Measurements from ENCODE around the gene VPS35L.

Gene VPS35L

GRCh38 chr16:19696961-19697360, 141.5 kb downstream of the VPS35L start:
- DNase-seq: peak; percentile 90

GRCh38 chr16:19697756-19698318, 142.3 kb downstream of the VPS35L start:
- no peak for DNase-seq

GRCh38 chr16:19698480-19699465, 143.3 kb downstream of the VPS35L start:
- DNase-seq: no peak

- DNase-seq: no peak
Measured at GRCh38 chr16:19699472-19699871, 144.0 kb downstream of the VPS35L start.

DNA sequence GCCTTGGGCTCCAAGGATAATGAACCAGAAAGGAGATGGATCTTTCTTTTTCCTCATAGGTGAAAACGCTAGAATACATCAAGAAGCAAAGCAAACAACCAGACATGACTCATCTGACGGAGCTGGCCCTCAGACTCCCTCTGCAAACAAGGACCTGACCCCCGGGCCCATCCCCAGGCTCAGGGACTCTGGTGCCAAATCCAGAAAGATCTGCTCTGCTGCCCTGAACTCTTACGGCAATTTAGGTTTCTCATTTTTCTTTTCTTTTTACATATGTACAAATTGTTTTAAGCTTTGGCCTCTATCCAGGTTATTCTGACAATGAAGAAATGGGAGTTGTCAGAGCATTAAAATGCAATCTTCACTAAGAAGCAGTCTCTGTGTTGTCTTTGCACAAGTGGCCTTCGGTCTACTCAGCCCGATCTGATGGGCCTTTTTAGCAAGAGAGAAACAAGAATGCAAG, 144.8 kb downstream of the VPS35L start:
- DNase-seq: no peak

DNA sequence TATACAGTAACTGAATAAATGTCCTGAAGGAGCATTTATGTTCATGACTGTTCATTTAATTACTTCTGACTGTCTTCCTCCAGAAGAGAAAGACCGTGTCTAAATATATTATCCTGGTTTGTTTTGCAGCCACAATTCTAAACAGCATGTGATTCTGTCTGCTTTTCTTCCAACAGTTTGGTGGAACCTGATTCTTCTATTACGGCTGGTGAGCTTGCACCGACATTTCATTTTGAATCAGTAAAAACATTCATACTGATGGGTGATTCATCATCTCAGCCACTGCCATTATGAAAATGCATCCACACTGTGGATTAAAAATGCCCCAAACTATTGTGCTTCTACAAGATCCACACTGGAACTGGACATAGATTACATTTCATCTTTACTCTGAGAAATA, 145.6 kb downstream of the VPS35L start:
- no peak for DNase-seq

- no peak for DNase-seq
Measured at GRCh38 chr16:19703172-19703889, 147.8 kb downstream of the VPS35L start.

DNA sequence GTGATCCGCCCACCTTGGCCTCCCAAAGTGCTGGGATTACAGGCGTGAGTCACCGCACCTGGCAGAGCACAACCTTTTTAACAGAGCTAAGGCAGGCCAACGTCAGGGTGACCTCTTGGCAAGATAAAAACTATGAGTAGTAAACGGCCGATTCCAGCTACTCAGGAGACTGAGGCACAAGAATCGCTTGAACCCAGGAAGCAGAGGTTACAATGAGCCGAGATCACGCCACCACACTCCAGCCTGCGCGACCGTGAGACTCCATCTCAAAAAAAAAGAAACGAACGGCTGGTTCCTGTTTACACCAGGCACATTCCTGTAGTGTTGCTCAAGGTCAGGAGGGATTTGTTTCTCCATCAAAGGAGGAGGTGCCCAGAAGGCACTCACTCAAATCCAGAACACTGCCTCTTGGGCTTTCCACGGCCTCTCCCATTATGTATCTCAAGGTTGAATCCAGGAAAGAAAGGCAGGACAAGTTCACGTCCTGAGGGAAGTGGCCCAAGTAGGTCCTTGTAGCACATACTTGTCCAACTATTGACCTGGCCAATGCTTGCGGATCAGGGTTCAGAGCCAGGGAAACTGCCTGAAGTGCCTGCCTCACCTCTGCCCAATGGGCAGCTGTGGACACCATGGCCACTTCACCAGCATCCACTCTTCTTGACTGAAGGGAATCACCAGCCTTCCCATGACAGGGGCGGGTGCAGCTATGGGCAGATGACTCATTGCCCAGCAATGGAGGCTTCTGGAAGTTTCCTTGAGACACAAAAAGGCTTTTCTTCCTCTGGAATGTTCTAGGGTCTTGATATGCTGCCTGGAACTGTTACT, 149.0 kb downstream of the VPS35L start:
- no peak for DNase-seq

DNA sequence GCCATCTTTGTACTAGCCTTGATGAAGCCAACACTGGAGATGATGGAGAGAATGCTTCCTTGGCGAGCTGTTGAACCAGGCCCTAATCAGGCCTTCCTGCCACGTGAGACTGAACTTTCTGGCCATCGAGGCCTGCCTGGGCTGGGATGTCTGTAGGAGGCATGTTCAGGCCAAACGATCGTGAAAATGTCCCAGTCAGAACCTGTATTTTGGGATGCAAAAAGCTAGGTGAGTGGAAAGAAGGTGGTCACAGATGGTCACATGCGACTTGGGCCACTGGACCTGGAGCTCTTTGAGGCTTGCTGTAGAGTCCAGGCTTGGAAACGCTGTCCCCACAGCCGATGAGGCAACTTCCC, 149.6 kb downstream of the VPS35L start:
- DNase-seq: no peak

DNA sequence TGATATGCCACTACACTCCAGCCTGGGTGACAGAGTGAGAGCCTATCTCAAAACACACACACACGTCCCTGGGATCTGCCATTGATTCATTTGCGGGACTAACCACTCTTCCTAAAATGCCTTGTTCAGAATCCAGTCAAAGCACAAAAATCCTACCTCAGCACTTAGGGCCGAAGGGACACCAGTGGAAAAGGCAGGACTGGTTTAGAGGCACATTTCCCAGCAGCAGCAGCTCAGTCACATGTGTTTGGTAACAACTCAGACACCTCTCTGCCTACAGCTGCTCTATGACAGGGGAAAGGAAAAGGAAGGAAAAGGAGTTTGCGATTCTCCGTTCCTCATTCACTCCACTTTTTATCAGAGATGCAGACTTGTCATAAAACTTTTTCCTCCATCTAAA, 150.3 kb downstream of the VPS35L start:
- no peak for DNase-seq

- no peak for DNase-seq
Measured at GRCh38 chr16:19706846-19707245, 151.3 kb downstream of the VPS35L start.

GRCh38 chr16:19707569-19708295, 152.2 kb downstream of the VPS35L start:
- DNase-seq: no peak

DNA sequence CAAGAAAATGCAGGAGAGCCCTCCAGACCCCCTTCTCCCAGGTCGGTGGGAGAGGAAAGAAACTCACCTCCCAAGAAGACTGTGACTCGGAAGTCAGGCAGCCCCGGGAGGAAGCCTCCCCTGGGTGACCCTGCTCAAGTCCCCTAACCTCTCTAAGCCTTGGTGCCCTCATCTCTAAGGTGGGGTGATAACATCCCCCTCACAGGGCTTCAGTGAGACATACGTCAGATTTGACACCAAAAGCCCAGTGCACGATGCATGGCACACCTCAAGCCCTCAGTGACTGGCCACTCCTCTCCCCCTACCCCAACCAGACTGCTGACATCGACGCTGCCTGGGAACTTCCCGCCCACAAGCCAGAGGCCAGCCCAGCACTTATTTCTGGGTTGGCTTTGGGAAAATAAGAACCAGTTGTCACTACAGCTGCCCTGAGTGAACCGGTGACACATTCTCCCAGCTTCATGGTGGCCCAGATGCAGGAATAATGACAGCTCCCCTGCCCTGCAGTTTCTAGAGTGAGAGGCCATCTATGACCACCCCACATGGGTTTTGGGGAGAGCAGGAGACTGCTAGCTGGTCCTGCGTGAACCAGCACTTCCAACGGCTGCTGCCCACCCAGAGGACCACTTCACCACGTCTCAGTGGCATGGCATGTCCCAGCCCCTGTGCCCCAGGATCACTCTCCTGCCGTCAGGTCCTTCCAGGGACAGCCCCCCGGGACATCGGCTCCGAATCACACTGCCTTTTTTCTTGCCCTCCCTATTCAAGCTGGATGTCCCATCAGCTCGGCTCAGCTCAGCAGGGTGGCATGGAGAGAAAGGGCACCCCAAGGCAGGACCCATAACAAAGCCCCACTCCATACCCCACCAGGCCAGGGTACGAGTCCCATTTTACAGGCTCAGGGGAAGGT, 153.0 kb downstream of the VPS35L start:
- no peak for DNase-seq

GRCh38 chr16:19709381-19710136, 154.1 kb downstream of the VPS35L start:
- no peak for DNase-seq

DNA sequence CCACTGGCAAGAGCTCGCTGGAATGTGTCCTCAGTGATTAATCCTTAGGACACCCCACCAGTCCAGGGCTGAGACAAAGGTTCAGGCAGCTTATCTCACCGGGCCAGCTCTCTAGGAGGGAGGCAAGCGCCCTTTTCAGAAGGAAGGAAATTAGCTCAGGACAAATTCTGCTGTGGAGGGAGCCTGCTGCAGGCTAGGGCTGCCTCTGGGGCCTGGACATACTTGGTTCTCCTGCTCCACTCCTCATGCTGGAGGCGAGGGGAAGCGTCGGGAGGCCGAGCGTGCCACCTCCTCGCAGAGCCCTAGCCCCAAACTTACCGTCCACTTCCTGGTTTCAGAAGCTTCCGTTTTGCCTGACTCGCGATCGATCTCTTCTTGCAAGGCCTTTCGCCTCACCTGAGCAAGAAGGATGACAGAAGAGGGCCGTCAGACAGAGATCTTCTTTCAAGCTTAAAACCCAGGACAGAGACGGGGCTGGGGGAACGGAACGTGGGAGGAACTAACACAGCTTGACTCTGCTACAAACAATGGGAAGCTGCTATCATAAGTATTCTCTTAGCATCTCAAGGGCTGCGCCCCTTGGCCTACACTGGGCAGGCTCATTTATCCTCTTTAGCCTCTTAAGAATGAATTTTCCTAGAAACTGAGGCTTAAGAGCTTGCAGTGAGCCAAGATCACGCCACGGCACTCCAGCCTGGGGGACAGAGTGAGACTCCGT, 154.8 kb downstream of the VPS35L start:
- no peak for DNase-seq

- no peak for DNase-seq
Measured at GRCh38 chr16:19710991-19711545, 155.6 kb downstream of the VPS35L start.

DNA sequence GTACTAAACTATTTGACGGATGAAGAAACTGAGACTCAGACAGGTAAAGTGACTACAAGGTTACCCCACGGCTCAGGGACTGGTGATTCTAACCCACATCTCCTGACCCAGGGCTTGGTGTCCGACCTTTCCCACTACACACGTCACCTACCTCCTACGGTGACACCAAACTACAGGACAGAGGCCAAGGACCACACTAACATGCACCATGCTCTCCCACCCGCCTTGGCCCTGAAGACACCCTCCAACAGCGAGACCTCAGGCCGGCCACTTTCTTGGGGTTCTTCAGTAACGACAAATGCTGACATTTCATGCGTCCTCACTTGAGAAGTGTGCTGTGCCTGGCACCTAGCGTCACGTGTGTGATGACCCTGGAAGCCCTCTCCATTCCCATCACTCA, 156.1 kb downstream of the VPS35L start:
- no peak for DNase-seq

DNA sequence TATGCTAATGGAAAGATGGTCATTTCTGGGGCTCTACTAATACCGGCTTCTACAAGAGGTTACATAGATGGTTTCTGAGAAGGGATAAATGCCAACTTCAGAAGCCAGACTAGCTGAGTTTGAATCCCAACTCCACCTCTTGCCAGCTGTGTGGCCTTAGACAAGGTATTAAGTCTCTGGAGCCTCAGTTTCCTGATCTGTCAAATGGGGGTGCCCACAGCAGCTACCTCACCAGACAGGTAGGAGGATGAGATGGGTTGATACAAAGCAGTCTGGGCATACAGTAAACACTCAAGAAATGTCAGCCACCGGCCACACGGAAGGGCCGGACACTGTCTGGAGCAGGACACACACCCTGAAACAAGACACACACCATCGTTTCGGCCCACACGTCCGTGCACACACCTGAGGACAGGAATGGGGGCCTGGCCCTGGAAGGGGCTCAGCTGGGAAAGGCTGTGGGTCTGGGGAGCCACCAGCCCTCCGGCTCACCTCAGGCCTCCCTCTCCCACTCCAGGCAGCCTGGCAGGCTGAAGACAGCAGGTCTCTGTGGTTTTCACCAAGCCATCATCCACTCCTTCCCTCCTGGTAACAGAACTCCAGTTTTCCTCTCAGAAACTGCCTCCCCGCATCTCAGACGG, 157.0 kb downstream of the VPS35L start:
- DNase-seq: no peak

DNA sequence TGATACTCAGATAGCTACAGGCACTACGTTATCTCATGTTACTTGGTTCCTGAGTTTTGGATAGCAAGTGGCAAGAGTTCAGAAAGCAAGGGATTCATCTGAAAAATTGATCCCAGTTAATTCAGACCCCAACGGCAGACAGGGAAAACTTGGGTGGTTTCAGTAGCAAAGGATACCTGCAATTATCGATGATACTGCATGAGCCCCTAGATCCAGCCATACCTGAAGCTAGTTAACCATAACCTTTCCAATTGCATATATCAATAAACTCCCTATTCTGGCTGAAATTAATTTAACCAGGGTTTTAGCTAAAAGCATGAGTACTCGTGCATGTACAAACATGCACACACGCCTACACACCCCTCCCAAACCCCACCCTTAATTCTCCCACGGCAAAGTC, 158.2 kb downstream of the VPS35L start:
- DNase-seq: no peak
